ENCODE data around the gene FRMD4A. TPM values are rescaled to one million over a fixed set of nuclear protein-coding genes. Genes with fewer than 3 reads are reported as not detected.

FRMD4A gene
- total RNA-seq, 1 donor from 2014 or later, result 236 TPM

DNA sequence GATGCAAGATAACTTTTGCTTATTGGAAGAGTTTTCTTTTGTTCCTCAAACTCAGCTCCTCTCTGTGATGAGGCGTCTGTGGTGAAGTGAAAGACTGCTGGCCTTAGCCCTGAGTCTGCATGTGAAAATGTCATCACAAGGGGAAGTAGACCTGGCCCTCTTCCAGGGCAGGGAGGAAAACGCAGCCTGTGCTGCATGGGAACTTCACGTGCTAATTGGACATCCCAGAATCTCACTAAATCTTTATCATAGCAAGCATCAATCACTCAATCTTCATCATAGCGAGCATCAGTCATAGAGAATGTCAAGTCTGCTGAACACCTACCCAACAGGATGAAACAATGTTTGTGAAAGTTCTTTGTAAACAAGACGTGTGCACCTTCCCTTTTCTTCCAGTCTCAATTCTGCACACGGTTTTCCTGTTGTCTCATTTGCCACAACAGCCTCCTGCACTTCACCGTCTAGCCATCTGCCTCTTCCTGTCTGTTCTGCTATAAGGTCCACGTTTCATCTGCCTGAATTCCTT, 314.6 kb downstream of the FRMD4A start:
- no peak for TF ChIP-seq CTCF (IDR thresholded peaks at IDR 0.05)
- H3K27me3 Mint-ChIP-seq (ENCODE audit: unreplicated experiment), result no peaks in the 10 kb centered on the region
- peaks cover 74% of the 10 kb centered on the region for H3K4me1 Mint-ChIP-seq (ENCODE audit: unreplicated experiment)
- H3K27ac Mint-ChIP-seq (ENCODE audit: unreplicated experiment), result no peak overlapping the region
- DNase-seq (ENCODE audit: extremely low spot score, unreplicated experiment), result no peak
- H3K36me3 Mint-ChIP-seq (ENCODE audit: unreplicated experiment), result peaks cover 43% of the 10 kb centered on the region
- H3K9me3 Mint-ChIP-seq (ENCODE audit: unreplicated experiment), result peaks cover 8% of the 10 kb centered on the region
- no peak overlapping the region for H3K4me3 Mint-ChIP-seq (ENCODE audit: unreplicated experiment)

GRCh38 chr10:14014423-14014822, 316.3 kb downstream of the FRMD4A start:
- TF ChIP-seq CTCF (IDR thresholded peaks at IDR 0.05), result no peak
- peaks cover 8% of the 10 kb centered on the region for H3K9me3 Mint-ChIP-seq (ENCODE audit: unreplicated experiment)
- H3K27ac Mint-ChIP-seq (ENCODE audit: unreplicated experiment), result peak overlapping the region; percentile 73
- peaks cover 82% of the 10 kb centered on the region for H3K4me1 Mint-ChIP-seq (ENCODE audit: unreplicated experiment)
- no peak for DNase-seq (ENCODE audit: extremely low spot score, unreplicated experiment)
- no peaks in the 10 kb centered on the region for H3K27me3 Mint-ChIP-seq (ENCODE audit: unreplicated experiment)
- H3K4me3 Mint-ChIP-seq (ENCODE audit: unreplicated experiment), result no peak overlapping the region
- H3K36me3 Mint-ChIP-seq (ENCODE audit: unreplicated experiment), result peaks cover 34% of the 10 kb centered on the region

- Mint-ChIP-seq H3K27ac (ENCODE audit: unreplicated experiment) (peak overlapping the region; percentile 97), H3K4me3 (ENCODE audit: unreplicated experiment) (no peak overlapping the region)
These were observed 319.8 kb downstream of the FRMD4A start for GRCh38 chr10:14010769-14011574.

DNA sequence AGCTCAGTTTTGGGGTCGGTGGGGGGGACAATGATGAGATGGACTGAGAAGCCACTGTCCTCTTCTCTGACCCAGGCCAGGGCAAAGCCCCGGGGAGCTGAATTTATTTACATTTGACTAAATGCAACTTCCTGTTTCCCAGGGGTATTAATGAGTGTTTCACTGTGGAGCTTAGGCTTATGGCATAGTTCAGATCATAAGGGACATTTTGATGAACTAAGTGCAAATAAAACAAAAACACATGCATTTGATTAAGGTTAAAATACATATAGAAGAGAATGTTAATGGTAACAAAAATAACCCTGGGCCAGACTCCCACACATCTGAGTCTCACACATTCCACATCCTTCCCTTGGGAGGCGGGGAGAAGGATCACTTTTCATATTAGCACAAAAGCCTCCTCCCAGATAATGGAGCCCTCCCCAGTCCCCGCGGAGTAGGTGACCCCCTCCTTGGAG, 320.6 kb downstream of the FRMD4A start:
- H3K9me3 Mint-ChIP-seq (ENCODE audit: unreplicated experiment), result no peaks in the 10 kb centered on the region
- peaks cover 80% of the 10 kb centered on the region for H3K4me1 Mint-ChIP-seq (ENCODE audit: unreplicated experiment)
- H3K27ac Mint-ChIP-seq (ENCODE audit: unreplicated experiment), result peak overlapping the region; percentile 97
- TF ChIP-seq CTCF (IDR thresholded peaks at IDR 0.05), result no peak
- H3K4me3 Mint-ChIP-seq (ENCODE audit: unreplicated experiment), result peak overlapping the region; percentile 94
- peaks cover 11% of the 10 kb centered on the region for H3K36me3 Mint-ChIP-seq (ENCODE audit: unreplicated experiment)
- peak; percentile 87 for DNase-seq (ENCODE audit: extremely low spot score, unreplicated experiment)
- no peaks in the 10 kb centered on the region for H3K27me3 Mint-ChIP-seq (ENCODE audit: unreplicated experiment)

More at GRCh38 chr10:14010769-14011574, 319.8 kb downstream of the FRMD4A start:
- DNase-seq (ENCODE audit: extremely low spot score, unreplicated experiment), result no peak
- Mint-ChIP-seq H3K4me1 (ENCODE audit: unreplicated experiment) (peaks cover 80% of the 10 kb centered on the region), H3K9me3 (ENCODE audit: unreplicated experiment) (no peaks in the 10 kb centered on the region), H3K36me3 (ENCODE audit: unreplicated experiment) (peaks cover 9% of the 10 kb centered on the region), H3K27me3 (ENCODE audit: unreplicated experiment) (no peaks in the 10 kb centered on the region)
- no peak for TF ChIP-seq CTCF (IDR thresholded peaks at IDR 0.05)

DNA sequence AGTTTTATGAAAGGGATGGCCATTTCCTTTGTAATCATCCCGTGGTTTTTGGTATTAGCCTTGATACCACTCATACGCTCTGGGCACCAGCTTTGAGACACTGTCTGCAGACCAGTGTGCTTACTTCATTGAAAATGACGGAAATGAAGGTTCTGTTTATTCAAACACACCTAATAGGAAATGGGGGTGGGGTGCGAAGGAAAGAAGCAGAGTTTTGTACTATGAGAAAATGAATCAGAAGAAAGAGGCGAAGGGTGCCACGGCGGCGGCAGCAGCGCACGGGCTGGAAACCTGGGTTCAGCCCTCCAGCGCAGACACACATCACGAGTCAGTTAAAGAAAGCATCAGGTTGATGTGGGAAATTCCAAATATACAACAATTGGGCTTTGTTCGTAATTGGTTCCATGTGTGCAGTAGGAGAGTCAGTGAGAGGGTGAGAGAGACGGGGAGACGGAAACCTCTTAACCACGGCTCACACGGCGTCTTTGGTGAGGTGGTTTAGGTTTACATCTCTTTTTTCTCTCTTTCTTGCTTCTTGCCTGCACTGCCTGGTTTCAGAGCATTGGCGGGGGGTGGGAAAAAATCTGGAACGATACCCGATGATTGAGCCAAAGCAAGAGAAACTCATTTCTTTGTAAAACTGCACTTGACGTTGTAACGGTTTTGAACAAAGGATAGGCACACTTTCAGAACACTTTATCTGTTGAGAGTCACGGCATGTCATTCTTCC, 321.2 kb downstream of the FRMD4A start:
- peaks cover 83% of the 10 kb centered on the region for H3K4me1 Mint-ChIP-seq (ENCODE audit: unreplicated experiment)

More for the DNA sequence above, 321.2 kb downstream of the FRMD4A start:
- Mint-ChIP-seq H3K9me3 (ENCODE audit: unreplicated experiment) (no peaks in the 10 kb centered on the region), H3K36me3 (ENCODE audit: unreplicated experiment) (peaks cover 11% of the 10 kb centered on the region), H3K4me3 (ENCODE audit: unreplicated experiment) (peak overlapping the region; percentile 94), H3K27me3 (ENCODE audit: unreplicated experiment) (no peaks in the 10 kb centered on the region), H3K27ac (ENCODE audit: unreplicated experiment) (peak overlapping the region; percentile 97)
- no peak for DNase-seq (ENCODE audit: extremely low spot score, unreplicated experiment)
- TF ChIP-seq CTCF (IDR thresholded peaks at IDR 0.05), result no peak

All from osteocyte (in vitro differentiated cells).